Measurements from ENCODE around the gene C2CD3.

C2CD3 gene

GRCh38 chr11:74170694-74171629 lies at the start of gene C2CD3, which contains the start of gene PPME1:
Gene C2CD3 (minus strand): TSS chr11:74171002. CDS start chr11:74170792, 210 bp downstream.
Gene PPME1 (plus strand): TSS chr11:74171289. CDS start chr11:74171422, 133 bp downstream.
- DNase-seq, result peak; percentile 96

DNA sequence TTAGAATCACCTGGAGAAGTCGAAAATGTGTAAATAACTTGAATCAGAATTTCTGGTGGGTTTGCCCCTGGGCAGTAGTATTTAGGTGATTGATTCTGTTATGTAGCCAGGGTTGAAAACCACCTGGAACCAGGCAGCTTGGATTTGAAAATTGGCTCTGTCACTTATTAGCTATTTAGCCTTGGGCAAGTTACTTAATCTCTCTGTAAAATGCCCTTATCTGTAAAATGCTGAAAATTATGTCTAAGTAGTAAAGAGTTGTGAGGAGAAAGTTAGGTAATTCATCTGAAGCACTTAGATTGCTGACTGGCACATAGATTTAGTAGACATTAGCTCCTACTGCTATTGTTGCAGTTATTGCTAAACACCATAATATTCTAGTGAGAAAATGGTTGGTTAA lies 49.6 kb upstream of the C2CD3 start:
- no peak for DNase-seq

- DNase-seq, result no peak
Observed at GRCh38 chr11:74212533-74212932, 41.7 kb upstream of the C2CD3 start.

- no peak for DNase-seq
Observed at GRCh38 chr11:74208507-74208906, 37.7 kb upstream of the C2CD3 start.

DNA sequence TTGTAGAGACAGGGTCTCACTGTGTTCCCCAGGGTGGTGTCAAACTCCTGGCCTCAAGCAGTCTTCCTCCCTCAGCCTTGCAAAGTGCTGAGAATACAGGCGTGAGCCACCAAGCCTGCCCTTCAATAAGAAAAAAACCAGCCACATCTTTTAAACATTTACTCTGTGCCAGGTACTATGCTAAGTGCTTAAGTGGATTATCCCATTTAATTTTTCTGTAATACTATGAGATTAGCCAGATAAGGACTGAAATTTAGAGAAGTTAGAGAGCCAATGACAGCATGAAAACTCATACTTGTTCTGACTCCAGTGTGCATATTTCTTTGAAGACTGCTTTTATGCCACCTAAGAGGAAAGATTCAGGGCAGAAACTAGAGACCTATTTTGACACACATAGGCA lies 35.9 kb upstream of the C2CD3 start:
- no peak for DNase-seq

- no peak for DNase-seq
Observed at GRCh38 chr11:74205181-74205580, 34.4 kb upstream of the C2CD3 start.

- no peak for DNase-seq
Observed at GRCh38 chr11:74204701-74205100, 33.9 kb upstream of the C2CD3 start.

- DNase-seq, result no peak
Observed at GRCh38 chr11:74203966-74204365, 33.2 kb upstream of the C2CD3 start.

DNA sequence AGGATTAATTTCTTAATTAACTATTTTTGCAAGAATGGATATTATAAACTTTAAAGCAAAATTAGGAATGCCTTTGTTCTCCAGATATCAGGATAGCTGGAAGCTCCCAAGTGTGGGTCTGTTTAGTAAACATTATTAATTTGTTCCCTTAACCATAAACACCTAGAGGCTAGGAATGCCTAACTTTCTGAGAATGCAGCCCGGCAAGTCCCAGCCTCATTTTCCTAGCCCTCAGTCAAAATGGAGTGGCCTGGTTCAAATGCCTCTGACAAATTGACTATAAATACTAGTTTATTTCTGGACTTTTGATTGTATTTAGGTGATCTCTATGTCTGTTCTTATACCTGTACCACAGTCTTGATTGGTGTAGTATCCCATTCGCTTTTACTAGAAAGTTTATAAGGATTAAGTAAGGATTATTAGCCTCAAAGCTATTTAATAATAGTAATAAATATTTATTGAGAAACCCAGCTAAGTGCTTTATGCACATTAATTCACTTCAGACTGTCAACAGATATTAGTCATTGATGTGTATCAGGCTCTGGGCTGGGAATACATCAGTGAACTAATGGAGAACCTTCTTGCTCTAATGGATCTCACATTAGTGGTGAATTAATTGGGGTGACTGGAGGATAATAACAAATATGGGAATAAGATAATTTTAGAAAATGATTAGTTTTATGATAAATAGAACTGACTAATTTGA lies 26.1 kb upstream of the C2CD3 start:
- DNase-seq, result no peak

- DNase-seq, result no peak
Observed at GRCh38 chr11:74195828-74196227, 25.0 kb upstream of the C2CD3 start.

GRCh38 chr11:74185695-74186094 lies 14.9 kb upstream of the C2CD3 start:
- no peak for DNase-seq

- no peak for DNase-seq
Observed at GRCh38 chr11:74185285-74185684, 14.5 kb upstream of the C2CD3 start.

DNA sequence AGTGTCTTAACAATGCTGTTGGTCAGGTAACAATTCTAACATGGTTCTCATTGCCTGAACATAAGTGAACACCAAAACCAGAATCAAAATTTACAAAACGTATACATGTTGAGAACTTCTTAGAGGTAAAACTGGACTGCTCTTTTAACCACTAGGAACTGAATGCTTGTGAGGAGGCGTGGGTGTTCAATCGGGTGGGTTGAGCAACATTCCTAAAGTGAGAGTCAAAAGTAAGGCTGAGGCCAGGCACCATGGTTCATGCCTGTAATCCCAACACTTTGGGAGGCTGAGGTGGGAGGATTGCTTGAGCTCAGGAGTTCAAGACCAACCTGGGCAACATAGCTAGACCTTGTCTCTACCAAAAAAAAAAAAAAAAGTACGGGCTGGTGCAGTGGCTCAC lies 11.8 kb upstream of the C2CD3 start:
- no peak for DNase-seq

DNA sequence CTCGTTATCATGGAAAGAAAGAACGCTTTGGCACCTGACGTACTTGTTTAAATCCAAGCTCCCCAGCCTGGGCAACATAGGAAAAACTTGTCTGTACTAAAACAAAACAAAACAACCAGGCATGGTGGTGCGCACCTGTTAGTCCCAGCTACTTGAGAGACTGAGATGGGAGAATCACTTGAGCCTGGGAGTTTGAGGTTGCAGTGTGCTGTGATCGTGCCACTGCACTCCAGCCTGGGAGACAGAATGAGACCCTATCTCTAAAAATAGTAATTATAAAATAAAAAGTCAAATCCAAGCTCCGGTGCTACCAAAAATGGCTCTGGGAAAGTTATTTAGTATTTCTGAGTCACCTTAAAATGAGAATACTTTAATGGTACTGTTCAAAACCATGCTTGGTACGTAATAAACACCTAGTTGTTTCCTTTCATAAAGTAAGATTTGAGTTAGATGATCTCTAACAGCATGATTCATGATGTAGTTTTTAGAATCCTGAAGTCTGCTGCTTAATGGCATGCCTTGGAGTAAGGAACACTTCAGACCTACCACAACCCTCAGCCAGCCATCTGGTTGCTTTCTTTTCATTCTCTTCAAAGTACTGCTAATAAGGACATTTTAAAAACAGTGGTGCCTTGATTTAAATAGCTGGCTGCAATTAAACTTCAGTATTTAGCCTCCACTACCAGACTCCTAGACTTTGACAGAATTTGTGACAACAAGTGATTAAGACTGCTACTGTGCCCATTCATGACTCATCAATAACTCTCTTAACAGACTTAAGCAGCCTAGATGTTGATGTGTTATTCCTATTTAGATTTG lies 8.6 kb upstream of the C2CD3 start:
- DNase-seq, result no peak

DNA sequence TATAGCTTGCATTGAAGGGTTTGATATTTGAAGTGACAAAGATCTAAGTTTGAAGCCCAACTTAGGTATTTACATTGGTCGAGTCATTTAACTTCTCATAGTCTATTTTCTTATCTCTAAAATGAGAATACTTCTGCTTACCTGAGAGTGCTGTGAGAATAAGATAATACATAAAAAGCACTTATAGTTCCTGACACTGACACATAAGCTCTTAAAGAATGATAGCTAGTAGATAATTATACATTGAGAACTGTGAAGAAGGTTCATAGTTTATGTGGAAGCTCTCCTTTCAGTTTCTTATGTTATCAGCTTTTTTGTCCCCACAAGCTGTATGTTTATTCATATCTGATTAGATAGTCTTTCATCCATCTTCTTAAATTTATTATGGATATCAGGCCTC lies 5.1 kb upstream of the C2CD3 start:
- DNase-seq, result no peak

- DNase-seq, result no peak
Observed at GRCh38 chr11:74171997-74172396, 1.2 kb upstream of the C2CD3 start.

GRCh38 chr11:74171630-74171968 lies 797 bp upstream of the C2CD3 start:
- DNase-seq, result no peak

- no peak for DNase-seq
Observed at GRCh38 chr11:74169738-74170458, 904 bp downstream of the C2CD3 start.

GRCh38 chr11:74168838-74169237 lies 2.0 kb downstream of the C2CD3 start:
- no peak for DNase-seq

GRCh38 chr11:74162681-74163467 lies 7.9 kb downstream of the C2CD3 start:
- DNase-seq, result no peak

GRCh38 chr11:74159642-74160041 lies 11.2 kb downstream of the C2CD3 start:
- DNase-seq, result no peak

DNA sequence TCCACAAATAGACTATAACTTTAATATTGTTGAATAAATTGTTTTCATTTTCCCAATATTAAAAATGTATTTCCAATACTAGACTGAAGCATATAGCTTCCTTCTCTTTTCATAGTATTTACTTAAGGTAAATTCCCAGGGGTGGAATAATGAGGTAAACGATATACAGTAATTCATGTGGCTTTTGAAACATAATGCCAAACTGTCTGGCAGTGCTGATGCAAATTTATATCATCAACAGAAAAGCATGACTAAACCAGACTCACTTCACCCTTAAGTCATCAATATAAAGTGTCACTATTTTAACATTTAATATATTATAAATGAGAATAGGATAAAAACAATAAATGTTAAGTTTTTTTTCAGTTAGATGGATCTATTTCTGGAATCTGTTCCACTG lies 13.6 kb downstream of the C2CD3 start:
- no peak for DNase-seq

Measured in NCI-H1694 (cell line).